Measurements from ENCODE around the gene IKZF1. TPM values are rescaled to one million over a fixed set of nuclear protein-coding genes. Genes with fewer than 3 reads are reported as not detected.

IKZF1 gene
- total RNA-seq, 2 donors from 2014 or later = 4.9 to 5.6 TPM

DNA sequence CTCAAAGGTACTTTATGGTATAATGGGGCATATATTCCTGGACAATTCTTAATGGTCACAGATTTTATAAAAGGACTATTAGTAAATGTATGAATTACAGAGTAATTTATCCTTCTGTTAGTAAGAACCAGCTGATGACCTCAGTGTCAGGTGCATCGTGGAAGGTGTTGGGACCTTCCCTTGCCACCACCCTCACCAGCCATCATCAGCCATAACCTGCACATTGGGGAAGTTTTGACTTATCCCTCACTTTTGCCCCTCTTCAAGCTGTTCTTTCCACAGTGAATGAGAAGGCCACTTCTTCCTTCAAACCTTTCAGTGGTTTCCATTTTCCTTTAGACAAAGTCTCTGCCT, 93.4 kb downstream of the IKZF1 start:
- TF ChIP-seq, protein P1, sequence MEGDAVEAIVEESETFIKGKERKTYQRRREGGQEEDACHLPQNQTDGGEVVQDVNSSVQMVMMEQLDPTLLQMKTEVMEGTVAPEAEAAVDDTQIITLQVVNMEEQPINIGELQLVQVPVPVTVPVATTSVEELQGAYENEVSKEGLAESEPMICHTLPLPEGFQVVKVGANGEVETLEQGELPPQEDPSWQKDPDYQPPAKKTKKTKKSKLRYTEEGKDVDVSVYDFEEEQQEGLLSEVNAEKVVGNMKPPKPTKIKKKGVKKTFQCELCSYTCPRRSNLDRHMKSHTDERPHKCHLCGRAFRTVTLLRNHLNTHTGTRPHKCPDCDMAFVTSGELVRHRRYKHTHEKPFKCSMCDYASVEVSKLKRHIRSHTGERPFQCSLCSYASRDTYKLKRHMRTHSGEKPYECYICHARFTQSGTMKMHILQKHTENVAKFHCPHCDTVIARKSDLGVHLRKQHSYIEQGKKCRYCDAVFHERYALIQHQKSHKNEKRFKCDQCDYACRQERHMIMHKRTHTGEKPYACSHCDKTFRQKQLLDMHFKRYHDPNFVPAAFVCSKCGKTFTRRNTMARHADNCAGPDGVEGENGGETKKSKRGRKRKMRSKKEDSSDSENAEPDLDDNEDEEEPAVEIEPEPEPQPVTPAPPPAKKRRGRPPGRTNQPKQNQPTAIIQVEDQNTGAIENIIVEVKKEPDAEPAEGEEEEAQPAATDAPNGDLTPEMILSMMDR (IDR thresholded peaks at IDR 0.05) = no peak
- intact Hi-C loops (cut with DNase I) = no loop called here
- Histone ChIP-seq H3K36me3 (no peaks in the 10 kb centered on the region), H3K27ac (no peak overlapping the region), H3K4me1 (no peaks in the 10 kb centered on the region), H3K9ac (ENCODE audit: low read depth in 2 of 2, low read length in 2 of 2) (no peak overlapping the region), H3K9me3 (no peaks in the 10 kb centered on the region), H3K27me3 (no peaks in the 10 kb centered on the region), H3K4me3 (no peak overlapping the region)
- DNase-seq = no peak

DNA sequence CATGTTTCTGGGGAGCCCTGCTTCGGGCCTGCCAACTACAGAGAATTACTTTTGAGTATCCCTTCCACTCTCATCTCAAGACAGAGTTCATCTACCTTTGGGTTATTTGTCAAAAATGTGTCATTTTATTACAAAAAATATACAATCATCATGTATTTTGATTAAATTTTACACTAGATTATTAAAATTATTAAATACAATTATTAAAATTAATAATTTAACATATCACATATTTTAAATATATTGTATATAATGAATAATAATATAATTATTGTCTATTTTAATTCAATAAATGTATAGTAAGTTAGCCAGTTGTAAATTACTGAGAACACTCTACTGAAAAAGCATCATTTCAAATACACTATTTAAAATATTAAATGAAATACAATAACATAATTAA, 94.7 kb downstream of the IKZF1 start:
- DNase-seq = no peak
- no peaks in the 10 kb centered on the region for H3K36me3 ChIP-seq
- no peak overlapping the region for H3K9ac ChIP-seq (ENCODE audit: low read depth in 2 of 2, low read length in 2 of 2)
- TF ChIP-seq, protein P1 (IDR thresholded peaks at IDR 0.05) = no peak
- intact Hi-C loops (cut with DNase I) = no loop called here
- no peak overlapping the region for H3K27ac ChIP-seq
- H3K27me3 ChIP-seq = no peaks in the 10 kb centered on the region
- no peak overlapping the region for H3K4me3 ChIP-seq
- no peaks in the 10 kb centered on the region for H3K4me1 ChIP-seq
- H3K9me3 ChIP-seq = no peaks in the 10 kb centered on the region

DNA sequence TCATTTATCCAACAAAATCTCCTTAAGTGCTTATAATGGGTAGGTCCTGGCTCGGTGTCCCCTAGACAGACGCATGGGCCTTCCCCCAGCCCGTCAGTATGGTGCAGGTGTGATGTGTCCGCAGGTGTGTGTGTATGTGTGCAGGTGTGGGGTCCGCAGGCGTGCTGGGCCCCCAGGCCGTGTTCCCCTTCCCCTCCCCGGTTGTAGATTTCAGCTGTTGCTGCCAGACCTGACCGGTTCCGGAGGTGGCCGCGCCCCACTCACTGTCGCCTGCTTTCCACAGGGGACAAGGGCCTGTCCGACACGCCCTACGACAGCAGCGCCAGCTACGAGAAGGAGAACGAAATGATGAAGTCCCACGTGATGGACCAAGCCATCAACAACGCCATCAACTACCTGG, 95.1 kb downstream of the IKZF1 start:
- Histone ChIP-seq H3K27me3 (no peaks in the 10 kb centered on the region), H3K27ac (no peak overlapping the region), H3K4me3 (no peak overlapping the region), H3K36me3 (no peaks in the 10 kb centered on the region), H3K9me3 (no peaks in the 10 kb centered on the region), H3K4me1 (no peaks in the 10 kb centered on the region), H3K9ac (ENCODE audit: low read depth in 2 of 2, low read length in 2 of 2) (no peak overlapping the region)
- DNase-seq = no peak
- TF ChIP-seq, protein P1 (IDR thresholded peaks at IDR 0.05) = no peak
- intact Hi-C loops (cut with DNase I) = no loop called here

- Histone ChIP-seq H3K4me1 (no peaks in the 10 kb centered on the region), H3K9me3 (no peaks in the 10 kb centered on the region), H3K4me3 (no peak overlapping the region), H3K36me3 (no peaks in the 10 kb centered on the region), H3K9ac (ENCODE audit: low read depth in 2 of 2, low read length in 2 of 2) (no peak overlapping the region), H3K27me3 (no peaks in the 10 kb centered on the region), H3K27ac (no peak overlapping the region)
- intact Hi-C loops (cut with DNase I) = no loop called here
- no peak for DNase-seq
- TF ChIP-seq, protein P1 (IDR thresholded peaks at IDR 0.05) = no peak
Observed at GRCh38 chr7:50400114-50400513, 95.6 kb downstream of the IKZF1 start.

GRCh38 chr7:50404392-50404791, 99.9 kb downstream of the IKZF1 start:
- TF ChIP-seq, protein P1 (IDR thresholded peaks at IDR 0.05) = no peak
- DNase-seq = no peak
- H3K4me3 ChIP-seq = no peak overlapping the region
- H3K4me1 ChIP-seq = no peaks in the 10 kb centered on the region
- intact Hi-C loops (cut with DNase I) = no loop called here
- H3K27me3 ChIP-seq = no peaks in the 10 kb centered on the region
- H3K27ac ChIP-seq = no peak overlapping the region
- H3K9me3 ChIP-seq = no peaks in the 10 kb centered on the region
- no peaks in the 10 kb centered on the region for H3K36me3 ChIP-seq
- H3K9ac ChIP-seq (ENCODE audit: low read depth in 2 of 2, low read length in 2 of 2) = no peak overlapping the region

DNA sequence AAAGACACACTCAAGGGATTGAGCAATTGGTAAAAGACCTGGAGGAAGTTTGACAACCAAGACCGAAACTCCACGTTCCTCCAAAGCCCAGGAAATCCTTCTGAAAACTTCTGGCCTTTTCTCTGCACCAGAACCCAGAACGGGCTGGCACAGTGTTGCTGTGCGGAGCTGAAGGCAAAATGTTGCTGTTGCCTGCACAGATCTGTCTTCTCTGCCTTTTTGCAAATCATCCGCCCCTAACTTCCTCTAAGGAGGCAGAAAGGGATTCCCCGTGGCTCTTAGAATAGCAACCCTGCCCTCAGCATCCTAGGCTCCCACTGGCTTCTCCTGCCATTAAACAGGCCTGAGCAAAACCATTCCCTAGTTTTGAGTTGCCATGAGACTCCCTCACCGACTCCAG, 100.7 kb downstream of the IKZF1 start:
- Histone ChIP-seq H3K36me3 (no peaks in the 10 kb centered on the region), H3K9me3 (no peaks in the 10 kb centered on the region), H3K27ac (no peak overlapping the region), H3K9ac (ENCODE audit: low read depth in 2 of 2, low read length in 2 of 2) (no peak overlapping the region), H3K4me3 (no peak overlapping the region), H3K27me3 (no peaks in the 10 kb centered on the region), H3K4me1 (no peaks in the 10 kb centered on the region)
- no peak for DNase-seq
- TF ChIP-seq, protein P1 (IDR thresholded peaks at IDR 0.05) = no peak
- intact Hi-C loops (cut with DNase I) = no loop called here

Data from colonic mucosa (tissue), 4 donors.